Fibroblast of skin of back (primary cell): ENCODE results near the gene GRID1.

Source experiments
- DNase-seq: peaks from one replicate; pipeline ENCODE4 v3.0.0-alpha.2; 2013

GRID1 gene

DNA sequence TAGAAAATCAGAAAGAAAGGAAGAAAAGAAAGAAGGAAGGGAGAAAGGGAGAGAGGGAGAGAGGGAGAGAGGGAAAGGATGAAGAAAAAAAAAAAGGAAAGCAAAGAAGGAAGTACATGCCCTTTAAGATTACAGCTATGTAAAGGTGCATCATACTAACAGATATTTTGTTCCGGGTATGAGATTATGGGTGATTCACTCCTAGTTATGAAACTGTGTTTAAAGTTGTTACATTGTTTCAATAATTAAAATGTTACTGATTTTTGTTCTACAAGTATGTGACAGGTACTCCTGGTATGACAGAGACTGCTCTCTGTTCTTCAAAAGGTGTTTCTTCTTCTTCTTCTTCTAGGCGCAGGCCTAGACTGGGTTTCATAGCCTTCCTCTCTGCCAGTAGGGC is 808.9 kb downstream of the GRID1 start:
- DNase-seq, result no peak

DNA sequence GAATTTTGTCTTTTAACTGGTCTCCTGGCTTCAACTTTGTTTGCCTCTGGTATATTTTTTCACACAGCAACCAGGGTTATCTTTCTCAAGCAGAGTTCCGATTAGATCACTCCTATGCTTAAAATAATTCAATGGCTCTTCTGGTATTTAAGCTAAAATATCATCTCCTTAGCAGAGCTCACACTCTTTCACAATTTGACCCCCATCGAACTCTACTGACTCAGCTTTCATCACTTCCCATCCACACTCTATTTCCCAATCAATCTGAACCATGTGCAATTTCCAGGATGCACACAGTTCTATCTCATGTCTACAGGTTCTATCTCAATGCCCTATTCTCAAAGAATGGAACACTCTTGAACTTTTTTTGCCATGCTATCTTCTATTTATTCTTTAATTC is 809.5 kb downstream of the GRID1 start:
- peak; percentile 10 for DNase-seq
